GM19397 (cell line): Measurements from ENCODE around the gene B4GALT1.

Experiments used
- ATAC-seq: cut with Tn5 transposase; IDR thresholded peaks from one replicate; pipeline ENCODE4 v1.9.1; 2021; ENCODE audit warnings: mild to moderate bottlenecking, moderate library complexity; ENCODE audit not compliant: unreplicated experiment

The B4GALT1 gene

DNA sequence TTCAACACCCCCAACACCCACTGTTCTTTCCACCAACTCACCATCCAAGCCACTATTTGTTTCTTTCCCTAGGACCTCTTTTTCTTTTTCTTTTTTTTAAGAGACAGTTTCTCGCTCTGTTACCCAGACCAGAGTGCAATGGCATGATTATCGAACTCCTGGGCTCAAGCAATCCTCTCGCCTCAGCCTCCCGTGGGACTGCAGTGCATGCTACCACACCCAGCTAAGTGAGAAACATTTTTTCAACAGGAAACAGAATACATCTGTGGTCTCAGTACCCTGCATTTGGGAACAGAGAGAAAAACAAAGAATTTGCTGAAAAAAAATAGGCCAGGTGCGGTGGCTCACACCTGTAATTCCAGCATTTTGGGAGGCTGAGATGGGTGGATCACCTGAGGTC lies 24.6 kb downstream of the B4GALT1 start:
- peak; percentile 23 for ATAC-seq

DNA sequence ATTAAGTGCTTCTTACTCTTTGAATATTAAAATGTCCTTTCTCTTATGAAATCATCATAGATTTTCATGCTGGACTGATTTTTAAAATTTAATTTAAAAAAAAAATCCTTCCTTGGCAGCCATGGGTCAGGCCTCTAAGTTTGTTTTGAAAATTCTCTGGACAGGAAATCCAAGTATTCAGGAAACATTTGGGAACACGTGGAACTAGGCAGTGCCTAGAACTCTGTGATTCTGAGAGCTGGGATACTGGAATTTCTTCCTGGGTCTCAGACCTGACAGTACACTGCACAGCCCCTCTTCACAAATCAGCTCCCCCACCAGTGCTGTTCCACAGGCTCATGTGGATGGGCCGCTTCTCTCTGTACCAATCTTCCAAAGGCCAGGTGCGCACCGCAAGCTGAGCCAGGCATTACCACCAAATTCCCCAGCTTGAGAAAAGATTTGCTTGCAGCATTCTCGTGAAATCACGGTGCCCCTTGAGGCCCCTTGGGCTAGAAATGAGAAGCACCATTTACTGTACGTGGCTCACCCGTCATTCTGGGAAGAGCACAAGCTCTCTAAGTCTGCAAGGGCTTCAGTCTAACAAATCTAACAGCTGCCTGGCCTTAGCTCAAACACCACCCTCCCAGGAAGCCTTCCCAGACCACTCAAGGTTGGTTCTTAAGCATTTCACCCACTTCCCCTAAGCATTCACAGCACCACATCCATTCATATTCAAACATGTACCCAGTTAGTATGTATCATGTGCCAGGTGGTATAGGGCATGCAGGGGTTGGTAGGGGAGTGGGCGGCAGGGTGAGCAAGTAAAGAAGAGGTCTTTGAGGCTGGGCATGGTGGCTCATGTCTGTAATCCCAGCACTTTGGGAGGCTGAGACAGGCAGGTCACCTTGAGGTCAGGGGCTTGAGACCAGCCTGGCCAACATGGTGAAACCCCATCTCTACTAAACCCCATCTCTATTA lies 26.5 kb downstream of the B4GALT1 start:
- ATAC-seq: no peak

DNA sequence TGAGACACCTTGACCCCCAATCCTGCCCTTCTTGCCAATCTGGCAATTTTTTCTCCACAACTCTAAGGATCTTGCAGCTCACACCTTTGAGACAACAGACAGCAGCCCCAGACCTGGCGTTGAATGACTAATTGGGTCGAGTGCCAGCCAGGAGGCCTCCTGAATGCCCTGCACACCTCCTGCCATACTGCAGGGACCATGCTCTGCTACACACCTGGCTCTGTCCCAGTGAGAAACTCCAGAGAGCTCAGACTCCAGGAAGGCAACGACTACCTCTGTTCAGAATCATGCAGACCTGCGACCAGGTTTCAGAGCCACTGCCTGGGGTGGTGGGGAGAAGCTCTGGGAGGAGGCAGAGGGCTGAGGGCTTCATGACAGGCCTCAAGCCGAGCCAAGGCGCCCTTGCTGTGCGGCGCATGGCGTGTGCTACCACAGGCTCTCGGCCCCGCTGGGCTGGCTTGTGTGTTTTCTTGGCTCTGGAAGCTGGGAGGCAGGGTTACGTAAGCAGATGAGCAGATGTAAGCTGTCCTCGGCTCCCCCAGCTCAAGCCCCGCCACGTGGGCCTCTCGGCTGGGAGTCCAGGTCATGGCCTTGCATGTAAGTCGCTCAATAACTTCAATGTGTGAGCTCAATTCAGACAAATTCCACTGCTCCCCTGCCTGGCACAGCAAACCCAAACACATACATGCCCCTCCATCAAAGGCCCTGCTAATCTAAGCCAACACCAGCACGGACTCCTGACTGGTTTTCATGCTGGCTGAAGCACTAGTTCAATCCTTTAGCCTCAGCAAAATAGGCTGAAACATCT lies 27.5 kb downstream of the B4GALT1 start:
- no peak for ATAC-seq

DNA sequence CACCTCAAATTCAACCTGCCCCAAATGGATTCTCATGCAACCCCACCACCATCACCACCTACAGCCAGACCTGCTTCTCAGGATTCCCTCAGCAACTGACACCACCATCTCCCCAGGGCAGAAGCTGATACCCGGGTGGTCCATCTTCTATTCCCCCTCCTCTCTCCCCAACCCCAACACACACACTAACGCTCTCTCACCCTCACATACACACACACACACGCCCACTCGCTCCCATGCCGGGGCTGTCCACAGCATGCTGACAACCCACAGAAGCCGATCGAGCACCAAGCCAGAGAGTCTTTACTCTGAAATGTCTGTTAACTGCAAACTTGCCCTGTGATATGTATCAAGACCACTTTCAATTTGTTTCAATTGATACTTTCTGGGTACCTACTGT lies 28.4 kb downstream of the B4GALT1 start:
- ATAC-seq: no peak

DNA sequence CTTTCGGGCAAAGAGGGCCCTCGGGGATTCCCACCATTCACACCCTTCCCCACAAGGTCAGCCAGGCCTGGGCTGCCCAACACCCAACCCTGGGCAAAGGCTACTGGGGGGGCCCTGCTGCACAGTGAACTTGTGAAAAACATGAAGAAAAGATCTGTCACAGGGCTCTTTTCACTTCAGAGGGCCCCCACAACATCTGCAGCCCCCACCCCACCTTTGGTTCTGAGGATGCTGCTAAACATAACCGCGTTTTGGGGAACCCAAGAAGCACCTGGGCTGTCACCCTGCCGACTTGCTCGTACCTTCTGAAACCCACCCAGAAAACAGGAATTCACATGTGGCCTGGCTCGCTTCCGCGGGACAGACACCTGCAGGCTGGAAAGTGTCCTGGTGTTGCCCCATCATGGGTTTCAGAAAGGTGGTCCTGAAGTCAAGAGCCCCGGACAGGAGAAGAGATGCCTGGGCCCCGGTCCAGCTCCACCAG lies 29.3 kb downstream of the B4GALT1 start:
- no peak for ATAC-seq

DNA sequence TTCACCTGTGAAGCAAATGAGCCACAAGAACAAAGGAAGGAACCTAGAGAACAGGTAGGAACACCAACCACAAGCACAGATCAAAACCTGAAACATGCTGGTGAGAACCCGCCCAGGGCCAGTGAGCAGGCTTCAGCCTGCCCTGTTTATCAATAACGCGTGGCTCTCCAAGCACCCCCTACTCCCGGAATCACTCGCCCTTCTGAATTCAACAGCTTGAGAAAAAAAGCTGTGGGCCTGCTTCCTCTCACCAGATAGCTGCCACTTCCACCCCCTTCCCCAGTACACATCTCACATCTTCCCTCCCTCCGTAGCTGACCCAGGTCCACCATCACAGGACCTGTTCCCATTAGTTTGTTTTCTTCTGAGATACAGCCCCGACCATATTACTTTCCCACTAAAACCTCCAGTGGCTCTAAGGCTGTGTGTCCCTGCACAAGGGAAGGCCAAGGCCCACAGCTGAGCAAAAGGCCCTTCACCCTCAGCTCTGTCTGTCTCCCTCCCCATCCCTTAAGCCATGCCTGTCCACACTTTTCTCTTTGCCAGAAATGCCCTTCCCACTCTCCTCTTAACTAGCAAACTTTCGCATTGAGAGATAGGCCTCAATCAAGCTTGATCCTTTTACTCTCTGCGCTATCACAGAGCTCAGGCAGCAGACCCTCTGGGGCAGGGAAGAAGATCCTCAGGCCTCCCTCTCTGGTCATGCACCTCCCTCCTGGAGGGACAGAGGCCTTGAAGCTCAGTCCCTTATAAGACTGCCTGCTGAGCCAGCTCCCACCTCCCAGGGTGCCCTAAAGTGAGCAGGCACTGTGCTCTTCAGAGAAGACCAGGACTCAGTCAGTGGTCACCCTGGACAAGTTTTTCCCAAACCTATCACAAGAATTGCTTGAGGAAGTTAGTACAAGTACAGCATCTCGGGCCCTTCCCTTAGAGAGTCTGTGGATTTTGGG lies 30.1 kb downstream of the B4GALT1 start:
- peak; percentile 35 for ATAC-seq

DNA sequence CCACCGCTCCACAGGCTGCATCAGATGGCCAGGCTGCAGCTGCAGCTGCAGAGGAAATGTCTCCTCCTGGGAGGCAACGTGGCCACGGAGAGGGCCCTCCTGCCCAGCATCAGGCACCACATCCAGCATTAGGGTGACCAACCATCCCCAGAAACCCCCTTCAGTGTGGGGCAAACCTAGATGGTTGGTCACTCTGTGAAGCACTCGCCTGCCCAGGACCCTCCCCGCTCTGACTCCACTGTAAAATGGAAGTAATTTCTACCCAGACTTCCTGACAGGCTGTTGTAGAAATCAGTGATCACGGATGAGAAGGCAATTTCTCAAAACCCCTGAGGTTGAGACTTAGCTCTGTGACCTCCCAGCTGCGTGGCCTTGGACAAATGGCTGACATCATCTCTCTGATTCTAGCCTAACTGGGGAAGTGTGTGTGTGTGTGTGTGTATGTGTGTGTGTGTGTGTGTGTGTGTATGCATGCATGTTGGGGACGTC lies 31.6 kb downstream of the B4GALT1 start:
- no peak for ATAC-seq

DNA sequence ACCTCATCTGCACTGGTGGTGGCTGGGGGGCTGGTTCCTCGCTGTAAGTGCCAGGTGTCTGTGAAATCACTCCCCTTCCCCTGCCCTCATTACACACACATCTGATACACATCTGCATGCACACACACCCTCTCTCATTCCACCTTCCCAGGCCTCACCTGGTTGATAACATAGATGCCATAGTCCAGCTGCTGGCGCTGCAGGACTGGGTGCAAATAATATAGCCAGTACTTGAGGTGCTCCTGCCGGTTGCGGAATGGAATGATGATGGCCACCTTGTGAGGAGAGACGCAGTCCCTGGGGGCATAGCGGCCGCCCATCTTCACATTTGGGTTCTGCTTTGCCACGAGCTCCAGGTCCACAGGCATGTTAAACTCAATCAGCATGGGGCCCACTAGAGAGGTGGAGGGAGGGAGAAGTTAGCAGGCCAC lies 32.1 kb downstream of the B4GALT1 start:
- ATAC-seq: no peak

DNA sequence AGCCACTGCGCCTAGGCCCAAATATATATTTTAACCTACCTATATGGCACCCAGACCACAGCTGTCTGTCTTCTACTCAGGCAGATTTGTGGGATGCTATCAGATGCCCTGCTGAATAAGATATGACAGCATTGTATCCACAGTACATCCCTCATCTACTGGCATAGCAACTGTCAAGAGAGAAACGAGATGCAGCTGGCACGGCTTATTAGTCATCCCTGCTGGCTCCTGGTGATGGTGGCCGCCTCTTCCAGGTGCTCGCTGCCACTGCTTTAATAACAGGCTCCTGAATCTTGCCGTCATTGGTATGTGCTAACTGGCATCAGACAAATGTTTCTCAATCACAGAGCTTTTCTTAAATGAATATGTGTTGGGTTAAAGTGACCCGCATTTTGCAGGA lies 34.0 kb downstream of the B4GALT1 start:
- no peak for ATAC-seq

DNA sequence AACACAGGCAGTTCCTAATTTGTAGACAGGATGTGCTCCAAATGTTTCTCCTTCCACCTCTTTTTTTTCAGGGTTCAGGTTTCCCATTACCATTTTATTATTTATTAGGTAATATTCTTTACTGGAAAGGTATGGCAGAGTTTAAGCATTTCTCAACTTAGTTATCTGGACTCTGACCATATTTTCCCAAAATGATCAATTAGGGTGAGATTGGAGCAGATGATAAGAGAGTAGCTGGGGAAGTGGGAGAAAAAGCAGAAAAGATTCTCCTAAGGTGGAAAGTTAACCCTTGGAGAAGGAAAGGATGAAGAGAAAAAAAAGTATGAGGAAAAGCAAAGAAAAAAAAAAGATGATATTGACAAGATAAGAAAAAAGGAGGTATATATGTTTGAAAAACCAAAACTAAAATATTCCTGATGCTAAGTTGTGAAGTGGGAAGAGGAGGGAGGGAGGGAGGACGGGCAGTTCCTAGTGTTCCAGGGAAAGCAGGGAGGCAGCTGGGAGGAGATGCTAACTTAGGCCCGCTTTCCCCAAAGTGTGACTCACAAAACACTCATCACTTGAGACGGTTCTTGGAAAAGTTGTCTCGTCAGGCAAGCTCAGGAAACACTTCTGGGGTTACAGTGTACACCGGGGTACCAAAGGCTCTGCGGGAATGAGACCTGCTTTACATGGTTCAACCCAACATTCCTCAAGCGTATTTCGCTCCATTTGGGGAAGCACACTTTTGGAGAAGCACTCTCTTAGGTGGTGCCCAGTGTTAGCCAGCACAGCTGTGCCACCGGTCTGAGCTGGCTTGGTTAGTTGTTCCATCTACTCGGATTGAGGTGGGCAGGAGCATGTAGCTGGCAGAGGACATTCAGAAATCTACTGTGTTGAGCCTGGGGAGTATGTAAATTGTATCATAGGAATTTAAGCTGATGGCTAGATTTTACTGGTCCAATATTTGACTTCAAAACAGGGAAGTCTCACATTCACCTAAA lies 35.1 kb downstream of the B4GALT1 start:
- no peak for ATAC-seq

DNA sequence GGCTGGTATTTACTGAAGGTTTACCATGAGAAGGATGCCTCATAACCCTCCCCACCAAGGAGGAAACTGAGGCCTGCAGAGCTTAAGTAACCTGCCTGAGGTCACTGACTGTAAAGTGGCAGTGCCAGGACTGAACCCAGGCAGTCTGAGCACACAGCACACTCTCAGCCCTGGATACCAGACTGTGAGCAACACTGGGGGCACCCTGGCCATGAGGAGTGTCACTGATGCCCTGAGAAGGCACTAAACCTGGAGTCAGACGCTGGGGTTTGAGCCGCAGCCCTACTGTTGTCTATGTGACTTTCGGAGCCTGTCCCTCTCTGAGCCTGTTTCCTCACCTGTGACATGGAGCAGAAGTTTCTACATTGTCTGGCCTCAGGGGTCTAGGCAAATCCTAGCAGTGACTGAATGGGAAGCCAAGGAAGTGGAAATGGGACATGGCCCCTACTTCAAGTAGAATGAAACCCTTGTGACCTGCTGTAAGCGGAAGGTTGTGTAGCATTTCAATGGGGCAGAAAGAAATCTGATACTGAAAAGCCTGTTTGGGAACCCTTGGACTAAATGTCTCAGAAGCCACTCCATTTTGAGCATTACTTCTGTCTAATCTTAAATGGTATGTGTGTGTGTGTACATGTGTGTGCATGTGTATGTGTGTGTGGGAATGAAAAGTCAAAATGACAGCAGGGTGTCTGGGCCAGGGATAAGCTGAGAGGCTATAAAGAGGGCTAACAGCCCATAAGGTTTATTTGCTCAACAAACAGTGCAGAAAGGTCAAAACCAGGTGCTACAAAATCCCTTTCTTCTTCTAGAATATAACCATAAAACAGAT lies 36.0 kb downstream of the B4GALT1 start:
- no peak for ATAC-seq

DNA sequence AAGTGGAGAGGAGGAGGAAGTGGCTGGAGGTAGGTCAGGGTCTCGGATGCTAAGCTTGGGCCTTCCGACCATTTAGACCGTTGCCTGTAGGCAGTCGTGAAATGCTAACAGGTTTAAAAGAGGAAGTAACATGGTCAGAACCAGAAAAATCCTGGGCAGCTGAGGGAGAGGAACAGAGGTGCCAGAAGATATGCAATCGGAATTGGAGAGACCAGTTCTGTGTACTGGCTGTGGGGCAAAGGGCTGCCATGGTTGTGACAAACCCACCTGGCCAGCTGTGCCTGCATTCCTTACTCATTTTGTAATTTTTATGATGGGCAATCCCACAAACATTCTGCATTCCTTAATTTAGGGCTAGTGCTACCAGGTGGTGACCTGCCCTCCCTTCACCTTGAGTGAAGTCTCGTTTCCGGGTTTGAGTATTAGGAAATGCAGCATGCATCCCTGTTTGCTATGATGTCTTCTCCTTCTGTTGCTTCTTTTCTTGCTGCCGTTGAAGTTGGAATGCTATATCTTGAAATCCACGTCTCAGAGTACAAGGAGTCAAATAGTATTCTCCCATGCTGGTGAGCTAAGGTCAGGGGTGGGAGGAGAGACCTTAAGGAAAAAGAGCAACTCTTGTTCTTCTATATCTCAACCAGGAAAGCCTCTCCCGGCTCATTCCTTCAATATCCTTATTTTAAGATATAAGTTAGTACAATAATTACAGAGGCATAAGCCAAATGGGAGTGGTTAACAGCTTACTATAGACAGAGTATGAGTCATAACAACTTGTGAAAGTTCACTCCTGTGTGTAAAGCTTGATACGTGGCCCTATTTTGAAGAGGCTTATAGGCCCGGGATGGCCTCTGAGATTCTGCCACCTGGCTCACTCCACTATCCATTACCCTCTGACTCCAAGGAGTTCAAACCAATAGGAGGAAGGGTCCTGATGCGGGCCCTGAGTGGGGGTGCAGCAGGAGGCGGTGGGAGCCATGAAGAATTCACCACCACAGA lies 37.0 kb downstream of the B4GALT1 start:
- ATAC-seq: no peak

DNA sequence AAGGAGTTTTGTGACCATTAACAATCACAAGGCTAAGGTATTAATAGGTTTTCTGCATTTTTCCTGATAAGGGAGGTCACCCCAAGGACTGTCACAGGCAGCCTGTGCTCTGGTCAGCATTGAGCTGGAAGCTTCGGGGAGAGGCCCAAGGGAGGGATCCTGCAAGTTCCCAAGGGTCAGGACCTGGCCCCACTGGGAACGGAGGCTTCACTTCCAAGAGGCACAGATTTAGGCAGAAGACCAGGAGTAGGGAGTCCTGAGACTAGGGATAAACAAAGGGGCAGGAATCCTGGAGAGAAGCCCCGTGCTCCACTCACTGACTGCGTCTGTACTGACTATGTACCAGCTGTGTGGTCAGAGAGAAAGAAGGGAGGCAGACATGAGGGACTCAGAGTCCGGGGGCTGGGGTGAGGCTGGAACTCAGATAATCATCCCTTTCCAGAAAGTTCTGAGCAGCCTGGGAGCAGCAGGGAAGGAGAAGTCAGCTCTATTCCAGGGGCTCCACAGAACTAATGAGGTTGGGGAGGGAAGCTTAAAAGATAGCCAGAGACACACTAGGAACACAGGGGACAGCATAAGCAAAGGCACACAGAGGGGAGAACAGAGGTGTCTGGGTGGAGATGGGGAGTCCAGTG lies 37.8 kb downstream of the B4GALT1 start:
- ATAC-seq: no peak

DNA sequence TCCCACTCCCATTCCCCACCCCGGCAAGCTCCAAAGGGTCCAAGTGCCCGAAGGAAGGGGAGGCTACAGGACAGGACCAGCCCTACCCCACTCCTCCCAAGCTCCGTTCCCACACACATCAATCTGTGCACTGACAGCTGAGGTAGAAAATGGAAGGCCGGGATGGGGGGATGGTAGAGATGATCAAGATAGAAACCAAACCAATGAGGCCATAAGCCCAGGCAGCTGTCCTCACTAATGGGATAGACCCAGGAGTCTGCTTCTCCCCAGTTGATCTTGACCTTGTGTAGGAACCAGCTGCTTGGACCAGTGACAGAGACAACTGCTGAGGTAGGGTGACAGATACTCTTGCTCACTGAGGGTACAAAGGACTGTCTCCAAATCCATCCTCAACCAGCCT lies 38.6 kb downstream of the B4GALT1 start:
- no peak for ATAC-seq

DNA sequence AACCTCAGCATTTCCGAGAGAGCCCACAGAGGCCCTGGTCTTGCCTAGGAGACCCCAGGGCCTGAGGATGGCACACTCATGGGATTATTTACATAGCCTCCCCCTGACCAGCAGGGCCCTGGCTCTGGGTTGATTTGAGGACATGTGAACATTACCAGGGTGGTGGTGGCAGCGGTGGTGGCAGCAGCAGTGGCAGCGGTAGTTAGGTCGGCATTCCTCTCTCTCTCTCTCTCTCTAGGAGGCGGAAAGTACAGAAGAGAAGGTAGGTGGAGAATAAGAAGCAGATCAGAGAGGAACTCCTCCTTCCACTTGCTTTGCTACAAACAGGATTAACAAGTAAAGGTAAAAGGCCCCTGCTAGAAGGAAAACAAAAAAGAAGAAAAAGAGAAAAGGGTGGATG lies 39.3 kb downstream of the B4GALT1 start:
- no peak for ATAC-seq

DNA sequence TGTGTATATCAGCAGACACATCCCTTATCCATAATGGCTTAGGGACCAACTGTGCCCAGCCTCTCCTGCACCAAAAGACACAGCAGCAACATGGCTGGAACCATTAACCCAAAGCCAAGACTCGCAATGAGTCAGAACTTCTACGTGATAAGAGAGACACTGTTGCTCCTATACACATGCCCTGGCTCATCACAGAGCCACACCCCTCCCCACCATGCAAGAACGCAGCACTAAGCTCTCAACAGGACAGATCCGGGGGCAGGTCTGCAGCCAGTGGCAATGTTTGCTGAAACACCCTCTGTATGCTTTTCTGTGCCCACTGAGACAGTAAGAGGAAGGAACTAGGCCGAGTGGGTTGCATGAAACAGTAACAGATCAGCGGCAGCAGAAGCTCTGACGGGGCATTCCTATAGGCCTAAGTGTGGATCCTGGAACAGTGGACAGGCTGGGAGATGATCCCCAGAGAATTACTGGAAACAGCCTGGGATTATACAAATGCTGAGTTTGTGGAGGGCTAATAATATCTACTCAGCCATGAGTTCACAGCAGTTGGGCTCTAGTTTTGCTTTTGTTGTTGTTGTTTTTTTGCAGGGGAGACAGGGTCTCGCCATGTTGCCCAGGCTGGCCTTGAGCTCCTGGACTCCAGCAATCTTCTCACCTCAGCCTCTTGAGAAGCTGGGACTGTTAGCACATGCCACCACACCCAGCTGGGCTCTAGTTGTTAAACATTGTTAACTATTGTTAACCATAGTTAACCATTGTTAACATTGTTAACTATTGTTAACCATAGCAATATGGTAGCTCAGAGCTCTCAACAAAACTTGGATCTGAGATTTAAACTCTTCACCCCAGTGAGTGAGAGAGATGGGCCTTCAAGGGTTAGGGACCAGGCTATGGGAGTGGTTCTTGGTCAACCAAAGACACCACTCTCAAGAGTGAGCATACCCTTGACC lies 41.0 kb downstream of the B4GALT1 start:
- ATAC-seq: no peak
